HG02678 (cell line): ENCODE data around the gene PRKCH.
"Not testable (repeated sequence)": the region's sequence is repeated elsewhere in the genome, so short reads cannot be mapped to it uniquely, and the experiment has no call there.

Experiments used
- ATAC-seq: cut with Tn5 transposase; IDR thresholded peaks from one replicate; pipeline ENCODE4 v1.9.1; 2021; ENCODE audit warnings: mild to moderate bottlenecking, moderate library complexity; ENCODE audit not compliant: unreplicated experiment

The PRKCH gene

GRCh38 chr14:61304688-61305087, 16.7 kb upstream of the PRKCH start:
- no peak for ATAC-seq

DNA sequence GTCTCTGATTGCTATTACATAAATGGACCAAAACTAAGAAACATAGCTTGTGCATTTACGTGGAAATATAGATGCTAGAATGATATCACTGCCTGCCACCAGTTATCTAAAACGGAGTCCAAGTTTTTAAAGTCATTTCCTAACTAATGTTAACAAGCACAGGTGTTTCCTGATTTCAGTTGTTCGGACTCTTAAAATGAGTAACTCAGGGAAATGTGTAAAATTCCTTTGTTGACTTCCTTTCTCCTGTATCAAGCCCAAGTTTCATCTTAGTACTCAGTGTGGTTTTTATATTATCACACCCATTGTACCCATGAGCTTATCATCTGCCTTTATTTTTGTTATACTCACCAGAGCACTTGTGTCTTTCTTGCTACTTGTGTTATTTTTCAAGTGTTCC, 13.2 kb upstream of the PRKCH start:
- no peak for ATAC-seq

DNA sequence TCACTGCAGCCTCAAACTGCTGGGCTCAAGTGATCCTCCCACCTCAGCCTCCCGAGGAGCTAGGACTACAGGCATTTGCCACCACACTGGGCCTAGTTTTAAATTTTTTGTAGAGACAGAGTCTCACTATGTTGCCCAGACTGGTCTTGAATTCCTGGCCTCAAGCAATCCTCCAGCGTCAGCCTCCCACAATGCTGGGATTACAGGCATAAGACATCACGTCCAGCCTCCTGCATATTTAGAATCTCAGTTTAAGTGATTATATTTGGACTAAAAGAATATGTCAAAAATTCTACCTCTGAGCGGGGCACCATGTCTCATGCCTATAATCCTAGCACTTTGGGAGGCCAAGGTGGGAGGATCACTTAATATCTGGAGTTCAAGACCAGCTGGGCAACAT, 12.7 kb upstream of the PRKCH start:
- ATAC-seq: not testable (repeated sequence)

GRCh38 chr14:61315313-61315712, 6.1 kb upstream of the PRKCH start:
- no peak for ATAC-seq

DNA sequence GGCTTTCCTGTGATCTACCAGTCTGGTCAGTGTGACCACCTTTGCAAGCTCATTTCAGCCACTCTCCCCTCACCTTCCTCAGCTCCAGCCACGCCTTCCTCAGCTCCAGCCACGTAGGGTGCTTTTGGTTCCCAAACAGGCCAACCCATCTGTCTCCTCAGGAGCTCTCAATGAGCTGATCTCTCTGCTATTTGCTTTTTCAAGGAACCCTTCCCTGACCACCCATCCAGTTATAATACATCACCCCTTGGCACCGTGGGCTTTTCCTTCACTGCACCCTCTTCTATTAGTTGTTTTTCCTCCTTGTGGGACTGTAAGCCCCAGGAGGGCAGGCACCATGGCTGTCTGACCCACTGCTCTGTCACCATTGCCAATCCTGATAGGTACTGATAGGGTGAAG, 2.3 kb upstream of the PRKCH start:
- ATAC-seq: no peak

DNA sequence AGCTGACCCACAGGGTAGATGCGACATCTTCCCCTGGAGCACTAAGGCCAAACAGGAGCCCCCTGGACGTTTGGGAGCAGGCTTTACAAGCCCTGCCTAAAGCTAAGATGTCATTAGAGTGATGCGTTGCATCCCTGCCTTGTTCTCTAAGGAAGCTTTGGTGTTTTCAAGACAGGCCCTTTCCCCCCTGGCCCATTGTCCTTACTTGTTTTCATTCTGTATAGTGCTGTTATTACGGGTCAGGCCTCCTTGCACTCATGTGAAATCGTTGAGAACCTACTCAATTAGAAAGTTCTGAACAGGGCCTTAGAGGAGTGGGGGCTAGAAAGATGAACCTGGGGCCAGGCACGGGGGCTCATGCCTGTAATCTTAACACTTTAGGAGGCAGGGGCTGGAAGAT, 1.7 kb upstream of the PRKCH start:
- no peak for ATAC-seq

- not testable (repeated sequence) for ATAC-seq
Observed at GRCh38 chr14:61320170-61320569, 1.2 kb upstream of the PRKCH start.

- ATAC-seq: no peak
Observed at GRCh38 chr14:61320806-61321384, 484 bp upstream of the PRKCH start.

DNA sequence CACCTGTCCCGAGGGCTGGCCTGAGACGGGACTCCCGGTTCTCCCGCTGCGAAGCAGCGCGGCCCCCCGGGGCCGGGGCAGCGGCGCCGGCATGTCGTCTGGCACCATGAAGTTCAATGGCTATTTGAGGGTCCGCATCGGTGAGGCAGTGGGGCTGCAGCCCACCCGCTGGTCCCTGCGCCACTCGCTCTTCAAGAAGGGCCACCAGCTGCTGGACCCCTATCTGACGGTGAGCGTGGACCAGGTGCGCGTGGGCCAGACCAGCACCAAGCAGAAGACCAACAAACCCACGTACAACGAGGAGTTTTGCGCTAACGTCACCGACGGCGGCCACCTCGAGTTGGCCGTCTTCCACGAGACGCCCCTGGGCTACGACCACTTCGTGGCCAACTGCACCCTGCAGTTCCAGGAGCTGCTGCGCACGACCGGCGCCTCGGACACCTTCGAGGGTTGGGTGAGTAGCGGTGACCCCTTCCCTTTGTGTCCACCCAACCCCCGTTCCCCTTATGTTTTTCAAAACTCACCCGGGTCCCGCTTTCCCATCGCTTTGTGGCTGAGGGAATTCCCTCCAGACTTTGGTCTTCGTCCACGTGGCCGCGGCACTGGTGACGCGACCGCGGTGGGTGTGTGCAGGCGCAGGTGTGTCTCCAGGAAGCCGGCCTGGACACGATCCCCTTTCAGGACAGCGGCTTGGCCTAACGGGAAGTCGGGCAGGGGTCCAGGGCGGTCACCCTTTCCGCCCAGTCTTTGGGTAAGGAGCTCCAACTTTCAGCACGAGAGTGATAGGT, 826 bp downstream of the PRKCH start:
- ATAC-seq: no peak

DNA sequence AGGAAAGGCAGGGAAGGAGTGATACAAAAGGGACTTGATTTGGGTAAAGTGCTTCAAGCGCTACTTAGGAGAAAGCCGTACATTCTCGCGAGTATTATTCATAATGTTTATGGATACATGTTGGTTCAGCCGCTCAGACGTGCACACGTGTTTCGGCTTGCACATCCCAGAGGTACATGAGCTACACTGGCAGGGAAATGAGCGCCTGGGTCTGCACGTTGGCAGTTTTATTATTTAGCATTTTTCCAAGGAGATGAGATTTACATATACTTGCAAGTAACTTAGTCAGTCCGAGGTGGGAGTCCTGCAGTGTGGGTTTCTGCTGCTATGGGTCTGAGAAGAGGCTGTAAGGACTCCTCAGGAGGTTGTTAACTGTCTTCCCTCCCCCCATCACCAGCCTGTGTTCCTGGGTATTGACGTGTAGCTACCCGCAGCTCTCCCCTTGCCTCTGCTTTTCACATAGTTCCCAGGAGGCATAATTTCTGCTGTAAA, 1.5 kb downstream of the PRKCH start:
- ATAC-seq: no peak

- ATAC-seq: no peak
Observed at GRCh38 chr14:61323970-61324369, 2.6 kb downstream of the PRKCH start.

DNA sequence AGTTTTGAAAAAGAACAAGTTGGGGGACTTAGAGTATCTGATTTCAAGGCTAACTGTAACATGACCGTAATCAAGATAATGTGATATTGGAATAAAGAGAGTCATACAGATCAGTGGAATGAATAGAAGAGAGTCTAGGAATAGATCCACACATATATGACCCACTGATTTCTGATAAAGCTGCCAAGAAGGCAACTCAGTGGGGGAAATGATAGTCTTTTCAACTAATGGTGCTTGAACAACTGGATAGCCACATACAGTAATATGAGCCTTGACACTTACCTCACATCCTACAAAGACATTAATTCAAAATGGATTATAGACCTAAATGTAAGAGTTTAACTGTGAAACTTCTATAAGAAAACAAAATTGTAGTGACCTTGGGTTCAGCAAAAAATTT, 3.8 kb downstream of the PRKCH start:
- ATAC-seq: no peak

DNA sequence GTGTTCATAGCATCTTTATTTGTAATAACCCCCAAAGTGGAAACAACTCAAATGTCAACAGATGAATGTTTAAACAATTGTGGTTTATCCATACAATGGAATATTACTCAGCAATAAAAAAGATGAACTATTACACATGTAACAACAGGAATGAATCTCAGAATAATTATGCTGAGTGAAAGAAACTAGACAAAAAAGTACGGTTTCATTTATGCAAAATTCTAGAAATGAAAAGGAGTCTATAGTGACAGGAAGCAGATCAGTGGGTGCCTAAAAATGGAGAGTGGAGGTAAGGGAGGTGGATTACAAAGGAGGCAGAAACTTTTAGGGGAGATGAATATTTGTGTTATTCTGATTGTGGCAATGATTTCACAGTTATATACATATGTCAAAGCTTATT, 4.8 kb downstream of the PRKCH start:
- no peak for ATAC-seq

DNA sequence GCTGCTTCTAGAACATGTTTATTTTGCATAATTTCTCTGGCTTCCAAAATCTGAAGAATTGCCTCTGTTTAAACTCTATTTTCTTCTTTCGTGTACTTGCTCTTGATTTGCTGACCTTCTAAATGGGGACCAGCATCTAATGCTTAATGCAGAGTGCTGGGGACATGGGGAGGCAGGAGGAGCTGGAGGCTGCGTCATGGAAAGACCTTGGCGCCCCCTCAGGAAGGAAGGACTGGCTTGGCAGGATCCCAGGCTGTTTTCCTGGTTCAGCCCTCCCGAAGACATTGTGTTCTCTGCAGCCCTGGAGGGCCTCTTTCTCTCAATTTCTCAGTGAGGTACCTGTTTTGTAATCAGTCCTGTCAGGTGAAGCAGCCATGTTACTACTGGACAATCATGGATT, 5.5 kb downstream of the PRKCH start:
- no peak for ATAC-seq

GRCh38 chr14:61328626-61329262, 7.4 kb downstream of the PRKCH start:
- ATAC-seq: no peak

GRCh38 chr14:61329478-61330051, 8.2 kb downstream of the PRKCH start:
- ATAC-seq: no peak

GRCh38 chr14:61330511-61330910, 9.1 kb downstream of the PRKCH start:
- ATAC-seq: no peak

DNA sequence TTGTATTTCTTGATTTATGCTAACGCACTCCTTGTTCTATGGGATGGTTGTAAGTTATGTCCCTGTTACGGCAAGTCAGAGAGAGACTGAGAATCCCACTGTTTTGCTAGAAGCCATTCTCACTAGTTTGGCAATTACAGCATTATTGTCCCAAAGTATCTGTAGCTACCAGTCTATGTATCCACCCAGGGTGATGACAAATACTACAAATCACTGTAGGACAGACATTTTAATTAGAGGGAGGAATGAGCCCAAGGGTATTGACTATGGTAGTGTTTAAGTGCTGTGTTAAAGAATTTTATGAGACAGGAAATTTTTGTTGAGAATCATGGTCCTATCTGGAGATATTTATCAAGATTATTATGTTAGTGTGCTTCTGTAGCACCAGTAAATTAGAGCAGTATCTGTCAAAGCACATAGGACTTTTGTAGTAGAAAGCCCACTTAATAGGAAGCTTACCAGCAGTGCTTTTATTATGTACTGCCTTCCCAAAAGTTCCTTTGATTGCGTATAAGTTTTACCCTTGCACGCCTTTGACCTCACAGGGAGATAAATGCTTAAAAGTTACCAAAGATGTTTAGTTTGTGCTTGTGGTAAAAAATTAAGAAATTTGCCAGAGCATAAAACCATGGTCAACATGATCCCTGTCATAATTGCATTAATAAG, 10.7 kb downstream of the PRKCH start:
- ATAC-seq: no peak

- ATAC-seq: no peak
Observed at GRCh38 chr14:61332658-61333029, 11.3 kb downstream of the PRKCH start.

DNA sequence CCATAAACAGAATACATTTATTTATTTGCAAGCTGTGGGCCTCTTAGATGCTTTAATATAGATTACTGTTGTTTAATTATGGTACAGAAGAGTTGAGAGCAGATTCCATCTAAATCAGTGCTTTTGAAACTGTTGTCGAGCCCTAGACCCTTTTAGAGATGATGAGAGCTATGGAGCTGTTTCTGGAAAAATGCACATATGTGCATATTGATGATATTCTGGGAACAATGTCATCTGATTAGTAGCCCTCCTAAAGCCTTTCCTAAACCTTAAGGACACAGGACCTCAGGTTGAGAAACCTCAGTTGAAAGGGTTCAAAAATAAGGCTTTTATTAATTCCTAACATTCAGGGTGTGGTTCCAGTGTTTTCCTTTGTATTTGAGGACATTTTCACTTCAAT, 11.7 kb downstream of the PRKCH start:
- no peak for ATAC-seq

DNA sequence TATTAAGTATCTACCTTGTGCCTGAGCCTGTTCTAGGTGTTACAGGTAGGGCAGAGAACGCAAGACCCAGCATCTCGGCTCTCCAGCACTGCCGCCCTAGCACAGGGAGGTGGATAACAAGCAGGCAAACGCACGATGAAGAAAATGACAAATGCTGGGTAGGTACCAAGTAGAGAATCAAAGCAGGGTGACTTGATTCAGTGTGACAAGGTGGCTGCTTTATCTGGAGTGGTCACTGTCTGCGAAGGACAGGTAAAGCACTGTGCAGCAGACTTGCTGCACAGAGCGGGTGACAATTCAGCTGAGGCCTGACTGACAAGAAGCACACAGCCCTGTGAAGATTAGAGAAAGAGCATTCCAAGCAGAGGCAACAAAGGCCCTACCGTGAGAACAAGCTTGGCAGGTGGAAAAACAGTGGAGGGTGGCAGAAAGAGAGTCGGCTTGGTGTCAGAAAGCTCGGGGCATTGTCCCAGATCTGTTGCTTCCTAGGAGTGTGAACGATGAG, 12.9 kb downstream of the PRKCH start:
- no peak for ATAC-seq
